ENCODE measurements around the gene RELN. TPM values are rescaled to one million over a fixed set of nuclear protein-coding genes. Genes with fewer than 3 reads are reported as not detected.
"Not testable (repeated sequence)": the region's sequence is repeated elsewhere in the genome, so short reads cannot be mapped to it uniquely, and the experiment has no call there.

RELN gene
- total and polyA plus RNA-seq, 11 donors = 0.16 to 3.5 (median 1.3) TPM

DNA sequence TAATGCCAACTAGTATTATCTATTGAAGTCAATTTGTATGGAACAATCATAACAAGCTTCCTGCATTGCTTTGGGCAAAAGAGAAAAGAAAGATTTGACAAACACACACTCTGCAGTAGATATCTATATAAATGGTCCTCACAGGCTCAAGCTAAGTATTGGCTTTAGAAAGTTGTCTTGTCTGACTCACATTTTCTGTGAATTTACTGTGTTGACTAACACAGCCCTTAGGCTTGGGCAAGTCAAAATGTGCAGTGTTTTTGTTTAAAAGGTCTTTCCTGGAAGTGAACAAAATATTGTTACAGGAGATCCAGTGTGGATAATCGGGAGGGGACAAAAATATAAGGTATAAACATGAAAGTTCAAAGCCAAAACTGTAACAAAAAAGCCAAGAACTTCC is 194.4 kb downstream of the RELN start:
- peaks cover 0 to 11% (median 0%) of the 10 kb centered on the region in 12 donors for H3K9me3 ChIP-seq
- no peak overlapping the region for H3K4me3 ChIP-seq
- H3K4me1 ChIP-seq = no peaks in the 10 kb centered on the region
- no peaks in the 10 kb centered on the region for H3K36me3 ChIP-seq
- H3K27me3 ChIP-seq = no peaks in the 10 kb centered on the region
- ATAC-seq (no peak), DNase-seq (no peak)
- TF ChIP-seq POLR2A (IDR thresholded peaks at IDR 0.05) = no peak
- TF ChIP-seq, protein P1, sequence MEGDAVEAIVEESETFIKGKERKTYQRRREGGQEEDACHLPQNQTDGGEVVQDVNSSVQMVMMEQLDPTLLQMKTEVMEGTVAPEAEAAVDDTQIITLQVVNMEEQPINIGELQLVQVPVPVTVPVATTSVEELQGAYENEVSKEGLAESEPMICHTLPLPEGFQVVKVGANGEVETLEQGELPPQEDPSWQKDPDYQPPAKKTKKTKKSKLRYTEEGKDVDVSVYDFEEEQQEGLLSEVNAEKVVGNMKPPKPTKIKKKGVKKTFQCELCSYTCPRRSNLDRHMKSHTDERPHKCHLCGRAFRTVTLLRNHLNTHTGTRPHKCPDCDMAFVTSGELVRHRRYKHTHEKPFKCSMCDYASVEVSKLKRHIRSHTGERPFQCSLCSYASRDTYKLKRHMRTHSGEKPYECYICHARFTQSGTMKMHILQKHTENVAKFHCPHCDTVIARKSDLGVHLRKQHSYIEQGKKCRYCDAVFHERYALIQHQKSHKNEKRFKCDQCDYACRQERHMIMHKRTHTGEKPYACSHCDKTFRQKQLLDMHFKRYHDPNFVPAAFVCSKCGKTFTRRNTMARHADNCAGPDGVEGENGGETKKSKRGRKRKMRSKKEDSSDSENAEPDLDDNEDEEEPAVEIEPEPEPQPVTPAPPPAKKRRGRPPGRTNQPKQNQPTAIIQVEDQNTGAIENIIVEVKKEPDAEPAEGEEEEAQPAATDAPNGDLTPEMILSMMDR (IDR thresholded peaks at IDR 0.05) = no peak
- WGBS, 4 donors = 56 to 76% (median 66%) methylated on average over 1 of the region's 1 CpG
- intact Hi-C loops (cut with DNase I) = no loop called here
- no peak overlapping the region for H3K27ac ChIP-seq

DNA sequence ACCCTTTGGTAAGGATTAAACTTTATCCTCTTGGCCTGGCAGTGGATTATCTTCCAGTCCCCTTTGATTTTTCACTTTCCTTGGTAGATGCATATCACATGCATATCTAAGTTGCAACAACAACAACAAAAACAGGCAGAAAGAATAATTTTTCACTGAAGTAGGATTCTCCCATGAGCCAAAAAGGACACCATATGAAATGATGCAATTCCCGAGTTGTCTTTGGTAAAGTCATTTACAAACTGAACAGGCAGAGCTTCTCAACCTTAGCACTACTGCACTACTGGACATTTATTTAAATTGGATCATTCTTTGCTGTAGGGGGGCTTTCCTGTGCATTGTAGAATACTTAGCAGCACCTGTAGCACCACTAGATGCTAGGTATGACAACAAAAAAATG is 195.0 kb downstream of the RELN start:
- ATAC-seq (no peak), DNase-seq (no peak)
- no peaks in the 10 kb centered on the region for H3K36me3 ChIP-seq
- no peak overlapping the region for H3K27ac ChIP-seq
- TF ChIP-seq POLR2A (IDR thresholded peaks at IDR 0.05) = no peak
- TF ChIP-seq, protein P1 (IDR thresholded peaks at IDR 0.05) = no peak
- peaks cover 0 to 11% (median 0%) of the 10 kb centered on the region in 12 donors for H3K9me3 ChIP-seq
- 75 to 90% (median 85%) methylated on average over 1 of the region's 1 CpG for WGBS, 4 donors
- no peaks in the 10 kb centered on the region for H3K4me1 ChIP-seq
- H3K4me3 ChIP-seq = no peak overlapping the region
- intact Hi-C loops (cut with DNase I) = no loop called here
- no peaks in the 10 kb centered on the region for H3K27me3 ChIP-seq

DNA sequence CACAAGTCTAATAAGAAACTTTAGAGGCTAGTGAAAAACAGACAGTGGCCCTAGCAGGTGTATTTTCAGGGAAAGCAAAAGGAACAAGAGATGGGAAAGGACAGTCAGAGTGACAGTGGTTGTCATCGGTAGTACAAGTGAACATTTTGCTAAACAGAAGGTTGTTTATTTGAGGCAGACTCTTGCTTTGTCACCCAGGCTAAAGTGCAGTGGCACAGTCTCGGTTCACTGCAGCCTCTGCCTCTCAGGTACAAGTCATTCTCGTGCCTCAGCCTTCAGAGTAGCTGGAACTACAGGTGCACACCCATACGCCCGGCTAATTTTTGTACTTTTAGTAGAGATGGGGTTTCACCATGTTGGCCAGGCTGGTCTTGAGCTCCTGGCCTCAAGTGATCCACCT is 195.8 kb downstream of the RELN start:
- 75 to 92% (median 83%) methylated on average over 5 of the region's 5 CpGs for WGBS, 4 donors
- no peak for ATAC-seq
- intact Hi-C loops (cut with DNase I) = no loop called here
- no peak overlapping the region for H3K27ac ChIP-seq
- H3K9me3 ChIP-seq = peaks cover 0 to 11% (median 0%) of the 10 kb centered on the region in 12 donors
- TF ChIP-seq POLR2A (IDR thresholded peaks at IDR 0.05) = no peak
- TF ChIP-seq, protein P1 (IDR thresholded peaks at IDR 0.05) = no peak
- no peak overlapping the region for H3K4me3 ChIP-seq
- H3K36me3 ChIP-seq = no peaks in the 10 kb centered on the region
- no peaks in the 10 kb centered on the region for H3K27me3 ChIP-seq
- no peak for DNase-seq
- no peaks in the 10 kb centered on the region for H3K4me1 ChIP-seq

DNA sequence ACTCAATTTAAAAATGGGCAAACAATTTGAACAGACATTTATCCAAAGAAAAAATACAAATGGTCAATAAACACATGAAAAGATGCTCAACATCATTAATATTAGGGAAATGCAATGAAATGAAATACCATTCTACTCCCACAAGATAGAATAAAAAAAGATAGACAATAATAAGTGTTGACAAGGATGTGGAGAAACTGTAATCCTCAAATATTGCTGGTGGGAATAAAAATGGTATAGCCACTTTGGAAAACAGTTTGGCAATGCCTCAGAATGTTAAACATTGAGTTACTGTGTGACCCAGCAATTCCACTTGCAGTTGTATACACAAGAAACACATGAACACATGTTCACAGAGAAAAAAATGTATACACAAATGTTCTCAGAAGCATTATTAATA is 197.6 kb downstream of the RELN start:
- Histone ChIP-seq H3K27ac (no peak overlapping the region), H3K9me3 (peaks cover 0 to 14% (median 0%) of the 10 kb centered on the region in 12 donors), H3K36me3 (no peaks in the 10 kb centered on the region), H3K27me3 (no peaks in the 10 kb centered on the region), H3K4me3 (no peak overlapping the region), H3K4me1 (no peaks in the 10 kb centered on the region)
- no peak for ATAC-seq
- no peak for TF ChIP-seq POLR2A (IDR thresholded peaks at IDR 0.05)
- intact Hi-C loops (cut with DNase I) = no loop called here
- DNase-seq = no peak

DNA sequence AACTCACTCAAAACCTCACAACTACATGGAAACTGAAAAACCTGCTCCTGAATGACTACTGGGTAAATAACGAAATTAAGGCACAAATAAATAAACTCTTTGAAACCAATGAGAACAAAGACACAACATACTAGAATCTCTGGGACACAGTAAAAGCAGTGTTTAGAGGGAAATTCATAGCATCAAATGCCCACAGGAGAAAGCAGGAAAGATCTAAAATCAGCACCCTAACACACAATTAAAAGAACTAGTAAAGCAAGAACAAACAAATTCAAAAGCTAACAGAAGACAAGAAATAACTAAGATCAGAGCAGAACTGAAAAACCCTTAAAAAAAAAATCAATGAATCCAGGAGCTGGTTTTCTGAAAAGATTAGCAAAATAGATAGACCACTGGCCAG is 202.4 kb downstream of the RELN start:
- intact Hi-C loops (cut with DNase I); DNase-seq; ATAC-seq: not testable (repeated sequence)

More for the DNA sequence above, 202.4 kb downstream of the RELN start:
- WGBS, 4 donors = 67 to 75% (median 72%) methylated on average over 1 of the region's 1 CpG
- H3K4me3 ChIP-seq, H3K27ac ChIP-seq, H3K36me3 ChIP-seq, H3K4me1 ChIP-seq, H3K27me3 ChIP-seq: not testable (repeated sequence)
- H3K9me3 ChIP-seq = peaks cover 0 to 14% (median 0%) of the 10 kb centered on the region in 12 donors

Measured in heart left ventricle (tissue), 16 donors.